Measurements from ENCODE around the gene MOGAT2. TPM values are rescaled to one million over a fixed set of nuclear protein-coding genes. Genes with fewer than 3 reads are reported as not detected.

The MOGAT2 gene
- total and polyA plus RNA-seq, 2 of the 13 experiments (the other 11 are each of a cell fraction or from before 2014, with no cell fraction given): 27.2 to 27.8 TPM

- TF ChIP-seq ZNF225 (CRISPR knock-in tag; IDR thresholded peaks at IDR 0.05): no peak
- TF ChIP-seq ZNF589 (CRISPR knock-in tag; conservative IDR thresholded peaks at IDR 0.05): no peak
- no peak for TF ChIP-seq RBM22 (optimal IDR thresholded peaks at IDR 0.05; ENCODE audit: low read length)
- no peak for TF ChIP-seq ZNF275 (CRISPR knock-in tag; IDR thresholded peaks at IDR 0.05; ENCODE audit: borderline replicate concordance)
- TF ChIP-seq ZNF101 (CRISPR knock-in tag; IDR thresholded peaks at IDR 0.05; ENCODE audit: borderline replicate concordance, low read depth): no peak
- no peak for TF ChIP-seq PRMT3 (CRISPR knock-in tag; IDR thresholded peaks at IDR 0.05; ENCODE audit: borderline replicate concordance, low read depth)
- no peak for TF ChIP-seq ISL2 (CRISPR knock-in tag; IDR thresholded peaks at IDR 0.05)
- no peak for TF ChIP-seq MNT (IDR thresholded peaks at IDR 0.05)
- TF ChIP-seq TEAD3 (CRISPR knock-in tag; optimal IDR thresholded peaks at IDR 0.05; ENCODE audit: borderline replicate concordance): peak; percentile 58
- no peak for TF ChIP-seq ZNF251 (CRISPR knock-in tag; IDR thresholded peaks at IDR 0.05)
- no peak for TF ChIP-seq TMF1 (CRISPR knock-in tag; IDR thresholded peaks at IDR 0.05; ENCODE audit: low read depth)
- TF ChIP-seq CHD4 (IDR thresholded peaks at IDR 0.05; ENCODE audit: borderline replicate concordance, low read length): no peak
- TF ChIP-seq TOE1 (CRISPR knock-in tag; IDR thresholded peaks at IDR 0.05): no peak
- TF ChIP-seq MZF1 (CRISPR knock-in tag; IDR thresholded peaks at IDR 0.05; ENCODE audit: borderline replicate concordance): no peak
- no peak for TF ChIP-seq E2F1 (CRISPR knock-in tag; IDR thresholded peaks at IDR 0.05)
- TF ChIP-seq TGIF2 (CRISPR knock-in tag; IDR thresholded peaks at IDR 0.05): peak; percentile 18; the same call in 1 of the 2 replicates
- no peak for TF ChIP-seq HNRNPH1 (optimal IDR thresholded peaks at IDR 0.05; ENCODE audit: low read depth, low read length)
- no peak for TF ChIP-seq GTF3A (CRISPR knock-in tag; conservative IDR thresholded peaks at IDR 0.05)
- TF ChIP-seq ZNF782 (CRISPR knock-in tag; IDR thresholded peaks at IDR 0.05; ENCODE audit: borderline replicate concordance): no peak
- TF ChIP-seq THAP11 (CRISPR knock-in tag; IDR thresholded peaks at IDR 0.05): no peak
- no peak for TF ChIP-seq DNMT1 (CRISPR knock-in tag; IDR thresholded peaks at IDR 0.05)
- no peak for TF ChIP-seq KAT7 (CRISPR knock-in tag; IDR thresholded peaks at IDR 0.05; ENCODE audit: borderline replicate concordance)
- no peak for TF ChIP-seq MED13 (CRISPR knock-in tag; IDR thresholded peaks at IDR 0.05)
- no peak for TF ChIP-seq FOXO4 (CRISPR knock-in tag; conservative IDR thresholded peaks at IDR 0.05)
- TF ChIP-seq ELF4 (CRISPR knock-in tag; IDR thresholded peaks at IDR 0.05; ENCODE audit: borderline replicate concordance): no peak
- no peak for TF ChIP-seq MTF2 (CRISPR knock-in tag; IDR thresholded peaks at IDR 0.05; ENCODE audit: borderline replicate concordance)
- TF ChIP-seq CBFB (CRISPR knock-in tag; IDR thresholded peaks at IDR 0.05): no peak
- peak in 1 of 2 experiments; percentile 35; a peak in 1 of 4 replicates for TF ChIP-seq POLR2A (IDR thresholded peaks at IDR 0.05; ENCODE audit: insufficient read depth in 1 of 2, low read depth in 2 of 2, low read length in 2 of 2)
Observed at GRCh38 chr11:75734491-75735180, 17.0 kb downstream of the MOGAT2 start (continued).
